HG02610 (cell line): Measurements from ENCODE around the gene MRPS14.
"Not testable (repeated sequence)": the region's sequence is repeated elsewhere in the genome, so short reads cannot be mapped to it uniquely, and the experiment has no call there.

Experiments used
- ATAC-seq: cut with Tn5 transposase; IDR thresholded peaks from one replicate; pipeline ENCODE4 v1.9.1; 2021; ENCODE audit warnings: mild to moderate bottlenecking, moderate library complexity; ENCODE audit not compliant: unreplicated experiment

MRPS14 gene

GRCh38 chr1:175024773-175025172, 1.5 kb upstream of the MRPS14 start:
- no peak for ATAC-seq

- not testable (repeated sequence) for ATAC-seq
Measured at GRCh38 chr1:175023922-175024242, 657 bp upstream of the MRPS14 start.

- ATAC-seq: no peak
Measured at GRCh38 chr1:175019524-175019923, 3.7 kb downstream of the MRPS14 start.

GRCh38 chr1:175015243-175015642, 8.0 kb downstream of the MRPS14 start:
- ATAC-seq: no peak

GRCh38 chr1:175013445-175013844, 9.8 kb downstream of the MRPS14 start:
- ATAC-seq: no peak

- no peak for ATAC-seq
Measured at GRCh38 chr1:175009532-175009931, 13.7 kb downstream of the MRPS14 start.

- ATAC-seq: no peak
Measured at GRCh38 chr1:175005085-175005783, 18.0 kb downstream of the MRPS14 start.

- ATAC-seq: no peak
Measured at GRCh38 chr1:175003521-175003920, 19.7 kb downstream of the MRPS14 start.

GRCh38 chr1:175002910-175003517, 20.2 kb downstream of the MRPS14 start:
- no peak for ATAC-seq

GRCh38 chr1:175000697-175001187, 22.5 kb downstream of the MRPS14 start:
- no peak for ATAC-seq

GRCh38 chr1:174999936-175000696, 23.1 kb downstream of the MRPS14 start, which contains the start of gene CACYBP:
CACYBP (plus strand) TSS chr1:174999947; CDS start chr1:175000181, 234 bp downstream.
- peak; percentile 12 for ATAC-seq

GRCh38 chr1:174999216-174999935, 23.8 kb downstream of the MRPS14 start:
- ATAC-seq: peak; percentile 78

GRCh38 chr1:174998569-174999215, 24.5 kb downstream of the MRPS14 start:
- ATAC-seq: no peak

GRCh38 chr1:174997041-174997440, 26.2 kb downstream of the MRPS14 start:
- ATAC-seq: no peak

GRCh38 chr1:174996476-174996875, 26.7 kb downstream of the MRPS14 start:
- no peak for ATAC-seq

GRCh38 chr1:174995916-174996315, 27.3 kb downstream of the MRPS14 start:
- ATAC-seq: no peak

- no peak for ATAC-seq
Measured at GRCh38 chr1:174995121-174995520, 28.1 kb downstream of the MRPS14 start.

- no peak for ATAC-seq
Measured at GRCh38 chr1:174991473-174991872, 31.8 kb downstream of the MRPS14 start.

GRCh38 chr1:174990382-174990999, 32.7 kb downstream of the MRPS14 start:
- ATAC-seq: no peak

GRCh38 chr1:174989536-174990220, 33.5 kb downstream of the MRPS14 start:
- ATAC-seq: no peak
